ENCODE results near the gene TMEM139.

Gene TMEM139

GRCh38 chr7:143323653-143324052 lies 38.9 kb downstream of the TMEM139 start:
- DNase-seq (ENCODE audit: low spot score), result no peak
- FAIRE-seq, result no peak

GRCh38 chr7:143325240-143325639 lies 40.5 kb downstream of the TMEM139 start:
- no peak for FAIRE-seq
- no peak for DNase-seq (ENCODE audit: low spot score)

DNA sequence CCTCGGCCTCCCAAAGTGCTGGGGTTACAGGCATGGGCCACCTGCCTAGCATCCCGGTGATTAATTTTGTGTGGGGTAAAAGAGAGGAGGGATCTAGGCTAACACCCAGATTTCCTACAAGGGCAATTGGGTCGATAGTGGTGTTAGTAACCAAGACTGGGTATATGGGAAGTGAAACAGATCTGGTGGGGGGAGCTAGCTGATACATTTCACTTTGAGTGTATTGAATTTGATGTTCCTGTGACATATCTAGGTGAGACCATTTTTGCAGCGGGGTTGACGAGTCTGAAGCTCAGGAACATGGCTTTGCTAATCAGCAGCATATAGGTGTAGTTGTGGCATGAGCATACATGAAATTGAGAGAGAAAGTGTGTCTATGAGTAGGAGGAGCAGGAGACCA lies 43.1 kb downstream of the TMEM139 start:
- no peak for DNase-seq (ENCODE audit: low spot score)
- FAIRE-seq, result no peak

DNA sequence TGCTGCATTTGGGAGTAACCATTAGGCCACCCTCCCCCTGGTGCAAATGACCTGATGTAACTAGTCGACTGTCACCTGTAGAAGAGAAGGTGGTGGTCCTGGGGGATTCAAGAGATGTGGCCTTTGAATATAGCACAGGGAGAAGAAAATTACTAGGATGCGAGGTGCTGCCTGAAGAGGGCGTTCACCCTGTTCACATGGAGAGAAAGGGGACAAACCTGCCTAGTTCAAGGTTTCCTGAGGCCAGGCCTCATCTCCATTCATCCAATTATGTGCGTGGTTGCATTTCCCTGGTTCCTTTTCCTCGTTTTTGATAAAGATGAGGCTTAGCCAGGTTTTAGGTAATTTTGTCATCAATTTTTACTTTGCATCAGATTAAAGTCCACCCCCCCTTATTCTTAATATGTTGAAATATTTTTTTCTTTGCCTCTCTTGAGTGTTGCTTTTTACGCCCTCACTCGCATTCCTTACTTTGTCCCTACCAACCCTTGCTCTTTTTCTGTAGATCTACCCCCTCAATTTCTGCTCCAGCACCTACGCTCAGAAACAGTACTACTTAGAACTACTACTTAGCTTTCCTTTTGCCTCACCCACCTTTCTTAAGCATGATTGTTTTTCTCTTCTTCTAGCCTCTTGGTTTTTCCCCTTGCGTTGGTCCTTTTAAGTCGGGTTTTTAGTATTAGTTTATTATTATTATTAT lies 44.9 kb downstream of the TMEM139 start:
- no peak for FAIRE-seq

DNA sequence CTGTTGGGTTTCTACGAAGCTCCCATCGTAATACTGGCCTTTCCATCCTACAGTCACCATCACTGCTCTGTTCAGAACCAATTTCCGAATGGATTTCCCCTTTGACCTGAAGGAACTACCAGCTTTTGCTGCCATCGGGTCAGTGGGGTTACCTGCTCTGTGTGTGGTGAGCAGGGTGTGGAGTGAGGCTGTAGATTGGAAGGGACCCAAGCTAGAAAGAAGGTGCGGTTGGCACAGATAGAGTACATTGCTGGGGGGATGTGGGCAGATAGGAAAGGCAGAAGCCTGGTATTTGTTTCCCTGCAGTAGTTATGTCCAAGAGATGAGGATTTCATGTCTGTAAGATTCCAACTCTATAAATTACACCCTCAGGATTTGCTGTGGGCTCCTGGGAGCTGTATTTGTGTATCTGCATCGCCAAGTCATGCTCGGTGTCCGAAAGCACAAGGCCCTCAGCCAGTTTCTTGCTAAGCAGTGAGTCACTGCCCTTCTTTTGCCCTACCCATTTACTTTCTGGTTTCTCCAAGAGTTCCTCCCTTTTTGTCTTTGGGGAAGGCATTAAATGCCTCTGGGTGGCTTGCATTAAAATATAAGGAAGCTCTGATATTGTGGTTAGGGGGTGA lies 46.5 kb downstream of the TMEM139 start:
- FAIRE-seq, result no peak
- DNase-seq (ENCODE audit: low spot score), result no peak

More for the DNA sequence above, 44.9 kb downstream of the TMEM139 start:
- no peak for DNase-seq (ENCODE audit: low spot score)

- no peak for DNase-seq (ENCODE audit: low spot score)
- no peak for FAIRE-seq
Observed at GRCh38 chr7:143334244-143334643, 49.5 kb downstream of the TMEM139 start.

GRCh38 chr7:143337216-143337615 lies 52.5 kb downstream of the TMEM139 start:
- FAIRE-seq (no peak), DNase-seq (ENCODE audit: low spot score) (no peak)
